GM18511 (cell line): Measurements from ENCODE around the gene MEGF8.

Experiments
- ATAC-seq: cut with Tn5 transposase; IDR thresholded peaks from one replicate; pipeline ENCODE4 v1.9.1; 2021; ENCODE audit warnings: mild to moderate bottlenecking, moderate library complexity; ENCODE audit not compliant: unreplicated experiment

MEGF8 gene

GRCh38 chr19:42410371-42410770 is 84.9 kb downstream of the MEGF8 start:
- ATAC-seq, result no peak

DNA sequence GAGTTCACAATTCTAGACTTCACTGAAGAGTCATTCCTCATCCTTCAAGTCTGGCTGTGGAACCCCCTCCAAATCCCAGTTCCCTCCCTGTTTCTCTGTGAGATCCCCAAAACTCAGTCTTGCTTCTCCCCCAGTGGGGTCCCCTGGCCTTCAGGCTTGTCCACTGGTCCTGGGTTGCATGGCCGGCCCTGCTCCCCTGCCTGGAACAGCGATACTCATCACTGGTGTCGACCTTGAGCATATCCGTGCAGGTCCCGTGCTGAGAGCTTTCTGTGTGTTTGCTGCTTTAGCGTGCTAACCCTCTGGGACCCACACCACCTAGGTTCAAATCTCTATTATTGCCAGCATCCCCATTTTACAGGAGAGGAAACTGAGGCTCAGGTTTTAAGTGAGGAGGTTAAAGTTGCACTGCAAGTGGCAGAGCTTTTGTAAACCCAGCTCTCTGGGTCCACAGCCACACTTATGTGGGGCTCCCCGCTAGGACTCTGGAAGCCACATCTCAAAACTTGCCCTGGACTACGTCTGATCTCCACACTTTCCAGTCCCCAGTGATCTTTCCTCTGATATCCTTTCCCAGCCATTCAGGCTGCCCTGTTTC is 86.2 kb downstream of the MEGF8 start:
- ATAC-seq, result no peak

DNA sequence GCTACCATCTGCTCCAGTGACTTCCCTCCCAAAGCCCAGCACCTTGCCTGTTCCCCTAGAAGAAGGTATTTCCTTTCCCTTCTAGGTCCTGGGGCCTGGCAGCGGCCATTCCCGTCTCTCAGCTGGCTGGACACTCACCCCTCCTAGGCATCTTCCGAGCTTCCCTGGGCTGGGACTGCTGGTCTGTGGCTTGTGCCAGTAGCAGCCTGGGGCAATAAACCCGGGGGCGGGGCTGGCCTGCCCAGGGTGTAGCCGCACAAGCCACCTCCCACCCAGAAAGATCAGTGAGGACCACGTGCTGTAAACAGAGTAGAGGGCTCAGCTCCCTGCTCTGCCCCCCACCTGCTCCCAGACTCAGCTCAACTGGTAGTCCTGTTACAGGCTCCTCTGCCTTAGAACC is 86.8 kb downstream of the MEGF8 start:
- no peak for ATAC-seq

DNA sequence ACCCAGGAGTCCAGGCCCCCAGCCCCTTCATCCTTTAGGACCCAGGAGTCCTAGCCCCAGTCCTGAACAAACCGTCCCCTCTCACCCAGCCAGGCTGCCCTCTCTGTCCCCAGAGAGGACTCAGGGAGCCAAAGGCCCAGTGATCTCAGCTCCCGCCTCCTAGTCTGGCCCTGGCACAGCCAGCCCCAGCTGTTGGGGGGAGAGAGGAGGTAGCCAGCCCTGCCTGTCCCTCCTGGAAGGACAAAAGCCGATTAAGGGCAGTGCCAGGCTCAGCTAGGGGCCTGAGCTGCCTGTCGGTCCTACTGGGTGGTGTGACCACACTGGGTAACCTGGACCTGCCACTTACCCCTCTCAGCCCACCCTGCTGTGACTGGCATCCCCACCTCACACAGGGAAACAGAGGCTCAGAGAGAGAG is 87.2 kb downstream of the MEGF8 start:
- no peak for ATAC-seq

- ATAC-seq, result no peak
Measured at GRCh38 chr19:42419309-42419708, 93.9 kb downstream of the MEGF8 start.

DNA sequence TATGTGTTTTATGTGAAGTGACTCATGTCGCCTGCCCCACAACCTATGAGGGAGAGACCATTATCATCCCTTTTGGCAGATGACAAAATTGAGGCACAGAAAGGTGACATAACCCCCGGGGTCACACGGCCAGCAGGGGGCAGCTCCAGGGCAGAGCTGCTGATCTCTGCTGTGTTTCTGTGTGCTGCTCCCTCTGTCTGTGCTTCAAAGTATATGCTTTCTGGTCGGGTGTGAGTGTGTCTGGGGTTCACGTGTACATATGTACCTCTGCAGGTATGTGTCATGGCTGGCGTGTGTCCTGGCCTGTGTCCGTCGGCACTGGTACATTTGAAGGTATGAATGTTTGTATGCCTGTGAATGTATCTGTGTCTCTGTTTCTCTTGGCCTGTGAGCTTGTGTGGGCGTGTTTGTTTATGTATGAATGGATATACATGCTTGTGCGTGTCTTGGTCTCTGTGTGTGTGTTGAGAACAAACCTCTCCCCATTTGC is 94.7 kb downstream of the MEGF8 start:
- no peak for ATAC-seq

DNA sequence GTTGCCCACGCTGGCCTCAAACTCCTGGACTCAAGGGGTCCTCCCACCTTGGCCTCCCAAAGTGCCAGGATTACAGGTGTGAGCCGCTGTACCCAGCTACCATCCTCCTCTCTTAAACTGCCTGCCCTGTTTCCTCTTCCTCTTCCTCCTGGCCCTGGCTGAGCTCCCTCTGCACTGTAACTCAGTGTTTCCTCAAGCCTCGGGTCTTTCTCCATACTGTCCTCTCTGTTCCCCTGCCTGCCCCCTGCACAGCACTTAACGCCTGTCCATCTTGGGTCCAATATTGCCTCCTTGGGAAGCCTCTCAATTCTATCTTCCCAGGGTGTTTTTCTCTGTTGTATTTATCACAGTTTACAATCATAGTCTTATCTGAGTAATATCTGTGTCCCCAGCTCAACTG is 95.7 kb downstream of the MEGF8 start:
- ATAC-seq, result no peak

DNA sequence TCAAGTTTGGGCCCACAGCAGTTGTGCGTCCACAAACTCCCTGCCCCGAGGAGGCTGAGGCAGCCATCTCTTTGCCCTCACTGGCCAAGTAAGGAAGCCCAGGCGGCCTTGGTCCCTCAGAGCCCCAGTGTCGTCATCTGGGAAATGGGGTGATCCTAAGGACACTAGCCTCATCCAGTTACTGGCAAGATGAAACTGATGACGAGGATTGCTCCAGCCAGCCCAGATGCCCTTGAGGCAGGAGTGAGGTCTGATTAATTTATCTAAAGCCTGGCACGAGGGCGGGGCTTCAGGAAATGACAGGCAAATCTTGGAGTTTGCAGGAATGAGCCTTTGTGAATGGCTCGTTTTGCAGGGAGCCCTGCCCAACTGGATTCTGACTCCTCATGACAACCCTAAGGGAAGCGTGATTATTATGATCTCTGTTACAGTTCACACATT is 96.2 kb downstream of the MEGF8 start:
- ATAC-seq, result no peak

DNA sequence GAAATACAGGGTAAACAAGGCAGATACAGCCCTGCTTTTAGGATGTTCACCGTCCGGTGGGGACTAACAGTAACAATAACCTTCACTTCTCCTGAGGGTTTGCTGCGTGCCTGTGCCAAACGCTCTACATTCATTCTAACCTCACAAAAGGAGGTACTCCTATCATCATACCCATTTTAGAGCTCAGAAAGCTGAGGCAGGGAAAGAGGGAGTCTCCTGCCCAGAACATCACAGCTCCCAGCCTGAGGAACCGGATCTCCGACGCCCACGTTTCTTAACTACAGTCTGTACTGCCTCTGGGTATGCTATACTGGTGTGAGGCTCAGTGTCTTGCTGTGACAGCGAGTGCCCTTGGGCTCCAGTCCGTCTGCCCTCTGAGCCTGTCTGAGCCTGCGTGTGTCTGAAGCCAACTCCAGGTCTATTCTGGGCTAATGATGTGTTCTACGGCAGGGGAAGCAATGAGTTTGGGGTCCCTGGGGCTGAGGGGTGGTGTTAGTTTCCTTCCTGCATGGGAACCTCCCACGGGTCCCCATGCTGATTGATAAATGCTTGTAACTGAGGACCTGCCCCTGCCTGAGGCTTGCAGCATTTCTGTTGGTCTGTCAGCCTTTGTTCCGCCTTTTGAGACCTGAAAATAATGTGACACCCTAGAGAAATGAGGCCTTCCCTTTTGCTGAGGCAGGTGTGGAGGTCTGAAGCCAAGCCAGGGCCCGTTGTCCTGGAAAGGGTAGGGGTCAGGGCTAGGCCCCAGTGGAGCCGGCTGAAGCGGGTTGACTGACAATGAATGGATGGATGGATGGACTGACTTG is 96.9 kb downstream of the MEGF8 start:
- ATAC-seq, result peak; percentile 25

DNA sequence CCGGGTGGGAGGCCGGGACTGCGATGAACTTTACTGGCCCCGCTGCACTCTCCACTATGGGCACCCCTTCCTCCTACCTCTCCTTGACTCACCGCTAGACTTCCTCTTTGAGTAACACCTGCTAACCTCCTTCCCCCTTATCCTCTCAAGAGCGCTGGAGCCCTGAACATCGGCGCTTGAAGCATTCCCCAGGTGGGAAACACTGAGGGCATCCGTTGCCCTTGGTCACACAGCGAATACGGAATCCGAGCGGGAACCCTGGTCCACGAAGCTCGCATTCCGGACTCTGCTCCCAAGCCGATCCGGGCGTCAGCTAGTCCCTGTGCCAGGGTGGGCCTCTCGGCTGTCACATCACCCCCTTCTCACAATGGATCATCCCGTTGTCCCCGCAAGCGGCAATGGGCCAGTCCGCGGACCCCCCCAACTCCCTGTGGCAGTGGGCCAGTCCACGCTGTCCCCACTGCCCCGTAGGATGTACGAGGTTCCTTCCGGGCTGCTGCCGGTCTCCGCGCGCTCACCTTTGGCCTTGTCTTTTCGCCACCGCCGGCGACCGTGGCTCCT is 97.5 kb downstream of the MEGF8 start:
- ATAC-seq, result peak; percentile 50

DNA sequence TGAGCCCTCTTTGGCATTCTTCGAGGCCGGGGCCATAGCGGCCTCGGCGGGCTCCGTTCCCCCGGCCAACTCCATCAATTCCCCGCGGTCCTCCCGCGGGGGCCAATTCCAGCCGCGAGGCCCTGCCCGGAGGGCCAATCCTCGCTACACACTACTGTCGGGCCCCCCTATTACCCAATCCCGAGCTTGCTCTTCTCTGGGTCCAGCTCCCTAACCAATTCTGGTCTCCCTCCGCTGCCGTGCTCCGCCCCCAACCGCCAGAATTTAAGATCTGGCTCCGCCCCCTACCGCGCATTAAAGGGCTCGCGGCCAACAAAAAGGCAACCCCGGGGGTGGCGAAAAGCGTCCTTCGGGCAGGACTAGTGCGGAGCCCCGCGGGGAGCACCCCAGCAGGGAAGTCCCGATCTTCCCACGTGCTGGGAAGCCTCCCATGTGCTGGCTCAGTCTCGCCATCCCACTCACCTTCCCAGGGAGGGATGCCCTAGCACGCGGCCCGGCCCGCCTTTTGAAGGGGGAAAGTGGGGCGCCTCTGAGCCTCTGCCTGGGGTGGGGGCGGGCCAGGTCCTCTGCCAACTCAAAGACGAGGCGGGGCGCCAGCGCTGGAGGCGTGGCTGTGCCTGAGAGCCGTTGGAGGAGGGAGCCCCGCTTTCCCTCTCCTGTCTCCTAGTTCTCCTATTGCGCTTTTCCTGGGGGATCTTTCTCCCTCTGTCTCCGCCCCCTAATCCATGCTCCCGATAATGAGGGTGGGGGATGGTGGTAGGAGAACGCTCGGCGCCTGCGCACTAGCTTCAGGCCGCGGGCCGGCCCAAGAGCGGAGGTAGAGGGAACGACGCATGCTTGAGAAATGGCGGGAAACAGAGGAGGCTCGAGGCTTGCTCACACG is 98.3 kb downstream of the MEGF8 start:
- ATAC-seq, result peak; percentile 90

GRCh38 chr19:42424345-42424707 is 98.9 kb downstream of the MEGF8 start:
- ATAC-seq, result no peak

GRCh38 chr19:42424712-42425131 is 99.3 kb downstream of the MEGF8 start:
- ATAC-seq, result no peak

DNA sequence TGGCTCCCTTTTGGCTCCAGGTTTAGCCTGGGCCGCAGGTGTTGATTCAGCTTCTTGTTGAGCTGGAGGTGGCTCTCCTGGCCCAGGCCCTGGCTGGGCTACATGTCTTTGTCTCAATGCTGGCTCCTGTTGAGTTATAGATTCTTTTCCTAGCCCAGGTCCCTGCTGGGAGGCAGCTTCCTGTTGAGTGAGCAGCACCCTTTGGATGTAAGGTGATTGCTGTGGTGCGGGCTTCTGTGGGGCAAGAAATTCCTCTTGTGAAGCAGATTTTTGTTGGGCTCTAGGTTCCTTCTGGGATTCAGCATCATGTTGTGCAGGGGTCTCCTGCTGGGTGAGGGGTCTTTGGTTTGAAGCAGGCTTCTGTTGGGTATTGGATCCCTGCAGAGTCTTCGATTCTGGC is 101.2 kb downstream of the MEGF8 start:
- ATAC-seq, result no peak

- no peak for ATAC-seq
Measured at GRCh38 chr19:42427313-42427712, 101.9 kb downstream of the MEGF8 start, which contains the start of gene LIPE. Gene LIPE, minus strand, starts transcription at chr19:42427388. Its CDS starts 239 bp downstream, at chr19:42427149.
